ENCODE data around the gene CLEC20A. TPM values are rescaled to one million over a fixed set of nuclear protein-coding genes. Genes with fewer than 3 reads are reported as not detected.

CLEC20A gene
- total and polyA plus RNA-seq, 9 of the 15 experiments (the other 6 are each of a cell fraction or from before 2014, with no cell fraction given) = not detected

- H2AFZ ChIP-seq (ENCODE audit: low read depth, low read length) = no peak overlapping the region
- TF ChIP-seq ZNF707 (CRISPR knock-in tag; conservative IDR thresholded peaks at IDR 0.05) (no peak), ZNF644 (tag; IDR thresholded peaks at IDR 0.05; ENCODE audit: low read depth) (no peak), ZBTB5 (IDR thresholded peaks at IDR 0.05) (no peak), MITF (IDR thresholded peaks at IDR 0.05) (no peak), NRF1 (conservative IDR thresholded peaks at IDR 0.05 in 1 of 2, IDR thresholded peaks at IDR 0.05 in 1 of 2) (no peak), NONO (IDR thresholded peaks at IDR 0.05; ENCODE audit: low read depth in 2 of 2, low read length in 1 of 2) (no peak), ZFP36 (IDR thresholded peaks at IDR 0.05; ENCODE audit: low read depth, low read length, partially characterized antibody) (no peak)
- H3K9me3 ChIP-seq (replicated peaks; ENCODE audit: control insufficient read depth, insufficient read depth, low read depth, low read length) = no peaks in the 10 kb centered on the region
- CTCF ChIA-PET (ENCODE audit: low intra/inter-chr PET ratio) = no interaction called here
- no peaks in the 10 kb centered on the region for H4K20me1 ChIP-seq (replicated peaks; ENCODE audit: control insufficient read depth, insufficient read depth, low read length)
- H3K4me1 ChIP-seq (replicated peaks in 1 of 2; ENCODE audit: control insufficient read depth in 2 of 2, insufficient read depth in 2 of 2, low read length in 2 of 2) = no peaks in the 10 kb centered on the region; a peak in 1 of 5 replicates
- no peaks in the 10 kb centered on the region for H3K36me3 ChIP-seq (ENCODE audit: control insufficient read depth, insufficient read depth, low read length)
- DNase-seq (ENCODE audit: extremely low read depth in 1 of 4, low spot score in 3 of 4) = no peak
- POLR2A ChIA-PET = interaction anchor here (0.7 kb wide), 1 partner anchor 747 kb away, joined by 3 read pairs; no protein-coding TSS in a partner anchor
- H3K79me2 ChIP-seq (ENCODE audit: control insufficient read depth, insufficient read depth, low read length) = no peaks in the 10 kb centered on the region
- in situ Hi-C loops (cut with MboI) = no loop called here
- H3K27ac ChIP-seq (ENCODE audit: extremely low read depth, low read depth, low read length) = no peak overlapping the region
- intact Hi-C loops (cut with micrococcal nuclease) = no loop called here
- H3K4me2 ChIP-seq (ENCODE audit: insufficient read depth, low read length) = no peak overlapping the region
- FAIRE-seq = no peak
- no TSS peak for BruUV-seq (replicated peaks)
- 0% methylated on average over 4 of the region's 4 CpGs for WGBS (ENCODE audit: insufficient coverage, low coverage, missing lambda C conversion rate)
- H3K4me3 ChIP-seq = no peak overlapping the region
- H3K9me1 ChIP-seq (ENCODE audit: control insufficient read depth, insufficient read depth, low read length) = no peaks in the 10 kb centered on the region
- no peak overlapping the region for H3K9ac ChIP-seq (ENCODE audit: insufficient read depth in 1 of 2, low read depth in 2 of 2, low read length in 2 of 2)
- ATAC-seq = no peak
- peaks cover 40 to 77% of the 10 kb centered on the region in 2 experiments; a peak in 4 of 5 replicates for H3K27me3 ChIP-seq (ENCODE audit: control insufficient read depth in 2 of 2, insufficient read depth in 2 of 2, low read length in 2 of 2)
Measured at GRCh38 chr1:178491721-178492120, 5.0 kb downstream of the CLEC20A start.

Measured in K562 (cell line).